ENCODE data around the gene SLC25A39.
A peak's percentile ranks its signal among the peaks of the same experiment; 100 is the strongest.

The SLC25A39 gene

GRCh38 chr17:44287651-44288050 lies 37.0 kb downstream of the SLC25A39 start:
- H3K9ac ChIP-seq, result no peak overlapping the region
- no peak overlapping the region for H3K4me2 ChIP-seq
- no peak overlapping the region for H3K4me3 ChIP-seq
- H4K20me1 ChIP-seq, result no peaks in the 10 kb centered on the region
- no peak for TF ChIP-seq Cebpa-rat (IDR thresholded peaks at IDR 0.05)
- peaks cover 0 to 9% (median 0%) of the 10 kb centered on the region in 10 experiments; a peak in 4 of 20 replicates for H3K4me1 ChIP-seq
- no peaks in the 10 kb centered on the region for H3K36me3 ChIP-seq
- no peaks in the 10 kb centered on the region for H3K27me3 ChIP-seq
- H3K9me3 ChIP-seq (replicated peaks in 1 of 11), result no peaks in the 10 kb centered on the region
- no peak overlapping the region for H3K27ac ChIP-seq

- Histone ChIP-seq H3K4me2 (no peak overlapping the region), H3K9me3 (replicated peaks in 1 of 11) (no peaks in the 10 kb centered on the region), H4K20me1 (no peaks in the 10 kb centered on the region; a peak in 1 of 22 replicates), H3K4me1 (peaks cover 18 to 30% (median 20%) of the 10 kb centered on the region in 10 experiments), H3K36me3 (no peaks in the 10 kb centered on the region), H3K27ac (no peak overlapping the region), H3K4me3 (no peak overlapping the region), H3K9ac (no peak overlapping the region), H3K27me3 (no peaks in the 10 kb centered on the region)
- no peak for TF ChIP-seq Cebpa-rat (IDR thresholded peaks at IDR 0.05)
Observed at GRCh38 chr17:44284024-44284400, 40.6 kb downstream of the SLC25A39 start.

- H4K20me1 ChIP-seq, result no peaks in the 10 kb centered on the region; a peak in 1 of 22 replicates
- H3K4me1 ChIP-seq, result peaks cover 23 to 35% (median 25%) of the 10 kb centered on the region in 10 experiments
- no peak overlapping the region for H3K9ac ChIP-seq
- no peaks in the 10 kb centered on the region for H3K36me3 ChIP-seq
- no peak overlapping the region for H3K4me3 ChIP-seq
- H3K27me3 ChIP-seq, result no peaks in the 10 kb centered on the region
- TF ChIP-seq Cebpa-rat (IDR thresholded peaks at IDR 0.05), result no peak
- H3K9me3 ChIP-seq (replicated peaks in 1 of 11), result no peaks in the 10 kb centered on the region
- no peak overlapping the region for H3K27ac ChIP-seq
- H3K4me2 ChIP-seq, result no peak overlapping the region
Observed at GRCh38 chr17:44283344-44284023, 41.1 kb downstream of the SLC25A39 start.

GRCh38 chr17:44282264-44282663 lies 42.4 kb downstream of the SLC25A39 start:
- Histone ChIP-seq H3K27me3 (no peaks in the 10 kb centered on the region), H3K9ac (no peak overlapping the region), H3K4me1 (peaks cover 25 to 37% (median 29%) of the 10 kb centered on the region in 10 experiments), H3K36me3 (no peaks in the 10 kb centered on the region), H3K27ac (no peak overlapping the region), H3K4me2 (no peak overlapping the region), H3K9me3 (replicated peaks in 1 of 11) (no peaks in the 10 kb centered on the region), H3K4me3 (no peak overlapping the region), H4K20me1 (no peaks in the 10 kb centered on the region; a peak in 1 of 22 replicates)
- TF ChIP-seq Cebpa-rat (IDR thresholded peaks at IDR 0.05), result no peak

- no peaks in the 10 kb centered on the region for H3K27me3 ChIP-seq
- no peak overlapping the region for H3K4me3 ChIP-seq
- no peak overlapping the region for H3K27ac ChIP-seq
- no peak overlapping the region for H3K9ac ChIP-seq
- peaks cover 25 to 37% (median 29%) of the 10 kb centered on the region in 10 experiments for H3K4me1 ChIP-seq
- H3K9me3 ChIP-seq (replicated peaks in 1 of 11), result no peaks in the 10 kb centered on the region
- H3K4me2 ChIP-seq, result no peak overlapping the region
- H3K36me3 ChIP-seq, result no peaks in the 10 kb centered on the region
- no peak for TF ChIP-seq Cebpa-rat (IDR thresholded peaks at IDR 0.05)
- H4K20me1 ChIP-seq, result no peaks in the 10 kb centered on the region; a peak in 1 of 22 replicates
Observed at GRCh38 chr17:44281570-44281969, 43.1 kb downstream of the SLC25A39 start.

GRCh38 chr17:44280392-44280937 lies 44.2 kb downstream of the SLC25A39 start:
- H3K9ac ChIP-seq, result peak overlapping the region in 8 of 11 experiments; percentile 18 to 54 (median 50); a peak in 13 of 22 replicates
- peak overlapping the region in 4 of 10 experiments; percentile 3 to 56 (median 17); a peak in 3 of 20 replicates for H3K4me3 ChIP-seq
- no peaks in the 10 kb centered on the region for H3K36me3 ChIP-seq
- H3K4me1 ChIP-seq, result peaks cover 25 to 37% (median 29%) of the 10 kb centered on the region in 10 experiments
- no peaks in the 10 kb centered on the region for H3K27me3 ChIP-seq
- H3K9me3 ChIP-seq (replicated peaks in 1 of 11), result no peaks in the 10 kb centered on the region
- peak overlapping the region in 10 of 11 experiments; percentile 16 to 73 (median 64); a peak in 17 of 22 replicates for H3K27ac ChIP-seq
- no peak for TF ChIP-seq Cebpa-rat (IDR thresholded peaks at IDR 0.05)
- H3K4me2 ChIP-seq, result peak overlapping the region; percentile 75 to 97 (median 90)
- no peaks in the 10 kb centered on the region; a peak in 1 of 22 replicates for H4K20me1 ChIP-seq

GRCh38 chr17:44279666-44280391 lies 44.8 kb downstream of the SLC25A39 start:
- H3K36me3 ChIP-seq, result no peaks in the 10 kb centered on the region
- H4K20me1 ChIP-seq, result no peaks in the 10 kb centered on the region; a peak in 1 of 22 replicates
- H3K4me2 ChIP-seq, result peak overlapping the region; percentile 75 to 97 (median 90)
- TF ChIP-seq Cebpa-rat (IDR thresholded peaks at IDR 0.05), result no peak
- no peaks in the 10 kb centered on the region for H3K27me3 ChIP-seq
- H3K4me1 ChIP-seq, result peaks cover 25 to 37% (median 29%) of the 10 kb centered on the region in 10 experiments
- H3K9ac ChIP-seq, result peak overlapping the region in 10 of 11 experiments; percentile 20 to 54 (median 48); a peak in 18 of 22 replicates
- peak overlapping the region; percentile 14 to 73 (median 63); a peak in 18 of 22 replicates for H3K27ac ChIP-seq
- H3K9me3 ChIP-seq (replicated peaks in 1 of 11), result no peaks in the 10 kb centered on the region
- H3K4me3 ChIP-seq, result peak overlapping the region in 7 of 10 experiments; percentile 3 to 56 (median 19); a peak in 7 of 20 replicates

GRCh38 chr17:44279346-44279665 lies 45.3 kb downstream of the SLC25A39 start:
- H3K36me3 ChIP-seq, result no peaks in the 10 kb centered on the region
- no peaks in the 10 kb centered on the region for H3K9me3 ChIP-seq (replicated peaks in 1 of 11)
- peak overlapping the region in 8 of 11 experiments; percentile 59 to 73 (median 65); a peak in 16 of 22 replicates for H3K27ac ChIP-seq
- peak overlapping the region in 7 of 11 experiments; percentile 20 to 54 (median 50); a peak in 11 of 22 replicates for H3K9ac ChIP-seq
- no peaks in the 10 kb centered on the region; a peak in 1 of 22 replicates for H4K20me1 ChIP-seq
- peaks cover 25 to 37% (median 30%) of the 10 kb centered on the region in 10 experiments for H3K4me1 ChIP-seq
- H3K4me2 ChIP-seq, result peak overlapping the region; percentile 75 to 97 (median 90)
- H3K27me3 ChIP-seq, result no peaks in the 10 kb centered on the region
- TF ChIP-seq Cebpa-rat (IDR thresholded peaks at IDR 0.05), result no peak
- peak overlapping the region in 3 of 10 experiments; percentile 14 to 56 (median 19); a peak in 3 of 20 replicates for H3K4me3 ChIP-seq

- Histone ChIP-seq H3K9me3 (replicated peaks in 1 of 11) (no peaks in the 10 kb centered on the region), H3K27me3 (no peaks in the 10 kb centered on the region), H3K4me3 (no peak overlapping the region), H3K27ac (no peak overlapping the region), H3K36me3 (no peaks in the 10 kb centered on the region), H3K4me1 (peaks cover 38 to 45% (median 41%) of the 10 kb centered on the region in 10 experiments), H3K4me2 (peak overlapping the region in 3 of 11 experiments; percentile 82 to 97 (median 83); a peak in 6 of 22 replicates), H4K20me1 (no peaks in the 10 kb centered on the region; a peak in 1 of 22 replicates), H3K9ac (no peak overlapping the region)
- TF ChIP-seq Cebpa-rat (IDR thresholded peaks at IDR 0.05), result no peak
Observed at GRCh38 chr17:44277976-44278375, 46.6 kb downstream of the SLC25A39 start.

Data from BLaER1 treated with 17β-estradiol and CSF1 and Interleukin-3, amounts not matched to agents 10 nM and 100 nM (cell line).